ENCODE results near the gene SYT7.

Gene SYT7

GRCh38 chr11:61509043-61510029 is 71.5 kb downstream of the SYT7 start:
- Histone ChIP-seq H3K4me3 (peak overlapping the region in 5 of 7 experiments; percentile 8 to 35 (median 17)), H3K27ac (peak overlapping the region in 2 of 21 experiments; percentile 15 to 47)

DNA sequence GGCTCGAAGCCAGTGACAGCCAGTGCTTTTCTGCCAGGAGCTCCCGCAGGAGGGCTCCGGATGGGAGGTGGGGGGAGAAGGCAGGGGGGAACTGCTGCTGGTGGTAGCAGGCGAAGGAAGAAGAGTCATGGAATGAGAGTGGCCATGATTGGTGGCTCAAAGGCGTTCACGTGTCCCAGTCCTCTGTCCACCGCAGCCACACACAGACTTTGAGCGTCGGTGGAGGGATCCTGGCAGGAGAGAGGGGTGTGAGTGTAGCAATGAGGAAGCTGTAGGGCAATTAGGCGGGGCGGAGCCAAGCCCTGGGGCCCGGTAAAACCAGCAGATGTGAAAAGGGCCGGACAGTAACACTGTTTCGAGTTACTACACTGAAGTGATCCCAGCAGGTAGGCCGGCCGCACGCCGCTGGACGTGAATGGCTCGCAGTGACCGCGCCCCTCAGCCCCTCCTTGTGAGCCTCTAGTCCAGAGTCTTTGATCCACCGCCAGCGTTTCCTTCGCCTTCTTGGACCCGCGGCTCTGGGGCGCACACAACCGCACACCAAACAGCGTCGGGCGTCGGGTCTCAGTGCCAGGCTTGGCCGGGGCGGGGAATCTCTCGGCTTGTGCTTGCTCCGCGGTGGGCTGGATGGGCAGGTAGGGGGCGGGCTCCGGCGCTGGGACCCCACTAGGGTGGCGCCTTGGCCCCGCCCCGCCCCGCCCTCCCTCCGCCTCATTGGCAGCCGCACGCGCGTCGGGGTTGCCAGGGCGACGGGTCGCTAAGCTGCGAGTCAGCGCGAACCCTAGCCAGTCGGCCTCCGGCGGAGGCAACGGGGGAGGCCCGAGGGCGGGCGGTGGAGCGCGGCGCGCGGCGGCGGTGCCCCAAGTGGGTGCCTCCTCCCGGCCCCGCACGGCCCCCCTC is 72.7 kb downstream of the SYT7 start, which contains the start of gene LRRC10B:
LRRC10B (plus strand) TSS at position 788 of the 900 bp plus-strand sequence. CDS start 250 bp downstream, outside the sequence.
- Histone ChIP-seq H3K27ac (peak within 1 kb of the TSS in 2 of 21 experiments; percentile 15 to 47), H3K4me3 (peak within 1 kb of the TSS in 5 of 7 experiments; percentile 8 to 35 (median 17))

GRCh38 chr11:61507012-61507768 is 73.7 kb downstream of the SYT7 start:
- H3K27ac ChIP-seq = no peak overlapping the region
- H3K4me3 ChIP-seq = no peak overlapping the region

GRCh38 chr11:61505640-61506155 is 75.2 kb downstream of the SYT7 start:
- H3K27ac ChIP-seq = peak overlapping the region in 3 of 21 experiments; percentile 34 to 56 (median 37)

DNA sequence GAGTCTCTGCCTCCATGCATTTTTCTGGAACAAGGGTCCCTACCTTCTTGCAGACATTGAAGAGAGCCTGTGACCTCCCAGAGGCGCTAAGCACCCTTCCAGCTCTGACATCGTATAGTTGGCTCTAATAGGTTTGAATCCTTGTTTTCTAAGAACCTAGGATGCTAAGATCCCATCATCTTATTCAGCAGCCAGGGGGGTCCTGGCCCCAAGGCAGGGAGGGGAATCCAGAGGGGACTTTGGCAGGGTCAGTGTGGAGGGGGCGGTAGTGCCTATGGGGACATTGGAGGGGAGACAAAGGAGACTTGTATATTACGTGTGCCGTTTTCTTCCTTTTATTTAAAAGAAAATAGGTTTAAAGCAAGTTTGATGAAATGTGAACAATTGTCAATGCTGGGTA is 75.8 kb downstream of the SYT7 start:
- H3K4me3 ChIP-seq = no peak overlapping the region
- H3K27ac ChIP-seq = no peak overlapping the region

More at GRCh38 chr11:61505640-61506155, 75.2 kb downstream of the SYT7 start:
- H3K4me3 ChIP-seq = no peak overlapping the region

DNA sequence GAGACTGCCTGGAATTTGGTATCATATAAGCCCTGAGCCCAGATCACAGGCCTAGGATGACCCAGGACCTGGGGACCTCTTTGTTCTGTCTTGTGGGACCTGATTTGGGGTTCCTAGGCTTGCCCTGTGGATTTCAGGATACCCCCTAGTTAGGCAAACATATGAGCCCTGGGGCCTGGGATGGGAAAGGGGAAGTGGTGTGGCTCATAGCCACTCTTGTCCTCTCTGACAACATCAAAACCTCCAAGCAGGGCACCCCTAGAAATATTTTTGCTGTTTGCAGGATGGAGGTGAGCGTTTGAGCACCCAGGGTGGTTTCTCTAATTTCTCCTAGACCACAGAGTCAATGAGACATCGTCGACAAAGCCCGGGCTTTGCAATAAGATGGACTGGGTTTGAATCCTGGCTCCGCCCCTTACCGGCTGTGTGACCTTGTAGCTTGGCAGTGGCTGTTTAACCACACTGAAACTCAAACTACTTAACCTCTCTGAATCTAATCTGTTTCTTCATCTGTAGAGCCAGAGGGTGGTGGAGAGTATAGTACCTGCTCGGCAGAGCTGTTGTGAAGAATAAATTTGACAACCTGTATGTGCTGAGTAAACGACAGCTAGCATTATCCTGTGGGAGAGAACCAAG is 77.6 kb downstream of the SYT7 start:
- no peak overlapping the region for H3K4me3 ChIP-seq
- H3K27ac ChIP-seq = no peak overlapping the region

GRCh38 chr11:61502522-61502921 is 78.4 kb downstream of the SYT7 start:
- Histone ChIP-seq H3K4me3 (no peak overlapping the region), H3K27ac (no peak overlapping the region)

GRCh38 chr11:61499816-61500491 is 80.9 kb downstream of the SYT7 start:
- H3K27ac ChIP-seq = no peak overlapping the region
- H3K4me3 ChIP-seq = no peak overlapping the region

GRCh38 chr11:61498767-61499341 is 82.0 kb downstream of the SYT7 start:
- Histone ChIP-seq H3K27ac (no peak overlapping the region), H3K4me3 (no peak overlapping the region)

DNA sequence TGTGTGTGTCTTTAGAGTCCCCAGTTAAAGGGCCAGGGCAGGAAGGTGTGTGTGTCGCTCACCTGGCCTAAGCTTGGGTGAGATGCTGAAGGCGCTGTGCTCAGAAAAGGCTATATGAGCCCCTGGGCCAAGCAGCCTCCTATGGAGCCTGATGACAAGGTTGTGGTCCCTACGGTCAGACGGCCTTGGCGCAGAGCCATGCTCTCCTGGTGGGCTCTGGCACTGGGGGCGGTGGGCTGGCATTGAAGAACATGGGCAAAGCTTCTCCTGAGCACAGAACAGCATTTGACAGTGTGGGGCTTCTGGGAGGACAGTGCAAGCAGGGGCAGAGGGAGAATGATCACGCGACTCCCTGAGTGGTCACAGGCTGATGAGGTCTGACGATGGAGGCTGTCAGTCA is 83.0 kb downstream of the SYT7 start:
- Histone ChIP-seq H3K4me3 (no peak overlapping the region), H3K27ac (no peak overlapping the region)

DNA sequence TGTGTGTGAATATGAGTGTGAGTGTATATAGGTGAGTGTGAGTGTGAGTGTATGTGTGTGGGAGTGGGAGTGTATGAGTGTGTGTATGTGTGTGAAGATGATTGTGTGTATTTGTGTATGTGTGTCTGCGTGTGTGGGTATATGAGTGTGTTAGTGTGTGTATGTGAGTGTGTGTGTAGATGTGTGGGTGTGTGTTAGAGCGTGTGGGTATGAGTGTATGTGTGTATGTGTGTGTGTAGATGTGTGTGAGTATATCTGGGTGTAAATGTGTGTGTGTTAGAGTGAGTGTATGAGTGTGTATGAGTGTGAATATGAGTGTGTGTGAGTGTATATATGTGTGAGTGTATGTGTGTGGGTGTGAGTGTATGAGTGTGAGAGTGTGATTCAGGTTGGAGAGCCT is 83.4 kb downstream of the SYT7 start:
- no peak overlapping the region for H3K27ac ChIP-seq

DNA sequence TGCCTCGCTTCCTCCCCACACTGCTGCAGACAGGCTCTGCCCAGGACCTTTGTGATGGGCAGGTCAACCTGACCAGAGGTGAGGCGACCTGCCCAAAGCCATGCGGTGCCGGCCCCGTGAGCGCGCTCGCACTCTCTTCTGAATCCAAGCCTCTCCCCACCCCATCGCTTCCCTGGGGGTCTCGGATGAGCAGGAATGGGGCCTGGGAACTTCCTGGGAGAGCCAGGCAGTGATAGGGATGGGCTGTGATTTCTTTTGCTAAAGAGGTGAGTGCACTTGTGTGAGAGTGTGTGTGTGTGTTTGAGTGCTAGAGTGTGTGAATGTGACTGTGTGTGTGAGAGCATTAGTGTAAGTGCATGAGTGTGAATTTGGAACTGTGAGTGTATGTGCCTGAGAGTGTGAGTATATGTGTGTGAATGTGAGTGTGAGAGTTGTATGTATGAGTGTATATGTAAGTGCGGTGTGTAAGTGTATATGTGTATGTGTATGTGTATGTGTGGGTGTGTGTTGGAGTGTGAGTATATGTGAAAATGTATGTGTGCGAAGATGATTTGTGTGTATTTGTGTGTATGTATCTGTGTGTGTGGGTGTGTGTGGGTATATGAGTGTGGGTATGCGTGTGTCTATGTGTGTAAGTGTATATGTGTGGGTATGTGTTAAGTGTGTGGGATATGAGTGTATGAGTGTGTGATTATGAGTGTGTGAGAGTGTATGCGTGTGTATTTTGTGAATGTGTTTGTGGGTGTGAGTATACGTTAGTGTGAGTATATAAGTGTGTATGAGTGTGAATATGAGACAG is 84.1 kb downstream of the SYT7 start:
- Histone ChIP-seq H3K4me3 (no peak overlapping the region), H3K27ac (no peak overlapping the region)

More for the DNA sequence above, 83.4 kb downstream of the SYT7 start:
- H3K4me3 ChIP-seq = no peak overlapping the region

GRCh38 chr11:61495801-61496601 is 84.9 kb downstream of the SYT7 start:
- H3K27ac ChIP-seq = no peak overlapping the region
- H3K4me3 ChIP-seq = no peak overlapping the region

DNA sequence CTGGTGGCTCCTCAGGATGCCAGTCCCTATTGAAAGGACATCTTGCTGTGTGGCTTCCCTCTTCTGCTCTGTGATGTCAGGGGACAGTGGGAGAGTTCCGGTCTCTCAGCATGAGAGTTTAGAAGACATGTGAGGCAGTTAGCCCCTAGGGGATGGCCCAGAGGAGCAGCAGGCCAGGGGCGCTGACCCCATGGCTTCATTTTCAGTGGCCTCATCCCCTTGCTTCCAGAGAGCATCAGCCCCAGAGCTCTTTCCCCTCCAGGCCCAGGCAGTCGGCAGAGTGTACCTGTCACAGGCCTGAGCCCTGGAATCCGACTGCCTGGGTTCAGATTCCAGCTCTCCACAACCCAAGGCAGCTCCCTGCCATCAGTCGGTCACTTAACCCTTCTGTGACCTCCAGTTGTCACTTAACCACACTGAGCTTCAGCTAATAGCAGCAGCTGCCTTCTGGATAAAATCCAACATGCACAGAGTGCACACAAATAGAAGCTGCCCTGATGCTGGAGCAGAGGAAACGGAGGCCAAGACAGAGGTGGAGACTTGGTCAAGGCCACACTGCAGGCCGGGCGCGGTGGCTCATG is 86.4 kb downstream of the SYT7 start:
- H3K27ac ChIP-seq = no peak overlapping the region
- no peak overlapping the region for H3K4me3 ChIP-seq

DNA sequence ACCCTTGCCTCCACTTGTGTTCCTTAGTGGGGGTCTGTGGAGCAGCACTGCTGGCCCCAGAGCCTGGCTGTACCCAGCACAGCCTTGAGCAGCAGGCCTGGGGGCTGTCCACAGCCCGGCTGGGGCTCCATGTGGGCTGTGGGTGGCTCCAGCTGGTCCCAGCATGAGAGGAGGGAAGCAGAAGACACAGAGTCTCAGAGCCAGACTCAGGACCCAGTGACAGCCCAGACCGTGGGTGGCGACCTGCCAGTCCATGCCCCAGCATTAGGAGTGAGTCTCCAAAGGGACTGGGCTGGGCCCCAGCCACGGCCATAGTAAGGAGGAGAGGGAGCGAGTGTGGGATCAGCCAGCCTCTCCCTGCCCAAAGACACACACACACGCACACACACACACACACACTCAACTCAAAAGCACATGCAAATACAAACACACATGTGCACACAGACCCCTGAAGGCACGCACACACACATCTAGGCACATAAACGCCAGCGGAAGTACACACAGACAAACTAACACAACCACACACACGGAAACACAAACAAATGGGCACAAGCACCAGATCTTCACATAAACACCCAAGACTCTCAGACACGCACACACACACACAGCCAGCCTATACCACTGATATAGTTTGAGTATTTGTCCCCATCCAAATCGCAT is 89.0 kb downstream of the SYT7 start:
- H3K27ac ChIP-seq = no peak overlapping the region
- no peak overlapping the region for H3K4me3 ChIP-seq
